ENCODE measurements around the gene RESP18. TPM values are rescaled to one million over a fixed set of nuclear protein-coding genes. Genes with fewer than 3 reads are reported as not detected.

Gene RESP18
- total and polyA plus RNA-seq, 5 donors: not detected

- peak; percentile 64 to 72 for ATAC-seq
These were observed 33.7 kb downstream of the RESP18 start for GRCh38 chr2:219298759-219299371.

DNA sequence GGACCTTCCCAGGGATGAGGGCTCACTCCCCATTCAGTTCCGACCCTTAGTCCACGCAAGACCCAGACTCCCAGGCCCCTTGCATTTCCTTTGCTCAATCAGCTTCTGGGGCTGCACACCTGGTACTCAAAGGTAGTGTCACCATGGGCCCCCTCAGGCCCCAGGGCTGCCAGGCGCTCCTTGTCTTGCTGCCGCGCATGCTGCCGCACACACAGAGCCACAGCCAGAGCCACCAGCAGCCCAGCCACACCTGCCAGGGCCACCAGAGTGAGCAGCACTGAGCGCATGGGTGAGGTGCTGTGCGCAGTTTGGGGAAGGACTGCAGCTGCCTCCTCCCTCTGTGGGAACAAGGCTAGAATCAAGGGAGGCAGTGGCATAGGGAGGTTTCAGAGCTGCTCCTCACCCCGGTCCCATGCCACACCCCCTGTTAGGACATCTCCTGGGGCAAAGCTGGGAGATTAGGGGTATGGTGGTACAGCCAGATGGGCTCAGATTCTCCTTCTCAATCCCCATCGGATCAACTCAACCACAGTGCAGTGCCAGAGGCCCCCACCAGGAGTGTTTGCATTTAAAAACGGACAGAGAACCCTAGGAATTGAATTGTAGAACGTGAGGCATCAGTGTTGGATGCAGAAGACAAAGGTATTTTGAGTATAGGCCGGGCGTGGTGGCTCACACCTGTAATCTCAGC is 34.6 kb downstream of the RESP18 start:
- intact Hi-C loops (cut with DNase I): loop anchor here in 3 of 4 donors (5.0 to 10.0 kb wide), 3 partner anchors 53 to 136 kb away; partner anchors contain the start of genes NHEJ1 (in 2 of the 3), GLB1L (in 1 of the 3) and STK16 (in 1 of the 3)
- WGBS: 80% methylated on average over 14 of the region's 14 CpGs
- Histone ChIP-seq H3K27me3 (ENCODE audit: control insufficient read depth, insufficient read depth) (no peaks in the 10 kb centered on the region), H3K4me1 (ENCODE audit: control insufficient read depth, insufficient read depth, low read length) (peaks cover 2% of the 10 kb centered on the region), H3K4me3 (ENCODE audit: low read length) (no peak overlapping the region), H3K9me3 (ENCODE audit: control insufficient read depth, low read length) (no peaks in the 10 kb centered on the region), H3K27ac (ENCODE audit: low read length) (no peak overlapping the region)
- ATAC-seq (no peak), DNase-seq (no peak)

More at GRCh38 chr2:219298759-219299371, 33.7 kb downstream of the RESP18 start:
- H3K4me1 ChIP-seq (ENCODE audit: control insufficient read depth, insufficient read depth, low read length): peaks cover 2% of the 10 kb centered on the region
- DNase-seq: peak; percentile 85 to 95 (median 95)
- H3K27ac ChIP-seq (ENCODE audit: low read length): no peak overlapping the region
- intact Hi-C loops (cut with DNase I): loop anchor here in 3 of 4 donors (5.0 to 10.0 kb wide), 3 partner anchors 54 to 137 kb away; partner anchors contain the start of genes NHEJ1 (in 2 of the 3), GLB1L (in 1 of the 3) and STK16 (in 1 of the 3)
- no peaks in the 10 kb centered on the region for H3K27me3 ChIP-seq (ENCODE audit: control insufficient read depth, insufficient read depth)
- 22% methylated on average over 15 of the region's 15 CpGs for WGBS
- no peaks in the 10 kb centered on the region for H3K9me3 ChIP-seq (ENCODE audit: control insufficient read depth, low read length)
- no peak overlapping the region for H3K4me3 ChIP-seq (ENCODE audit: low read length)

GRCh38 chr2:219296631-219297391 is 35.7 kb downstream of the RESP18 start:
- WGBS: 86% methylated on average over 25 of the region's 25 CpGs
- Histone ChIP-seq H3K4me1 (ENCODE audit: control insufficient read depth, insufficient read depth, low read length) (peaks cover 2% of the 10 kb centered on the region), H3K4me3 (ENCODE audit: low read length) (no peak overlapping the region), H3K27ac (ENCODE audit: low read length) (no peak overlapping the region), H3K9me3 (ENCODE audit: control insufficient read depth, low read length) (no peaks in the 10 kb centered on the region), H3K27me3 (ENCODE audit: control insufficient read depth, insufficient read depth) (no peaks in the 10 kb centered on the region)
- ATAC-seq (no peak), DNase-seq (peak in 1 of 3 donors; percentile 56)
- intact Hi-C loops (cut with DNase I): loop anchor here in 3 of 4 donors (5.0 to 10.0 kb wide), 3 partner anchors 52 to 135 kb away; partner anchors contain the start of genes NHEJ1 (in 2 of the 3), GLB1L (in 1 of the 3) and STK16 (in 1 of the 3)

DNA sequence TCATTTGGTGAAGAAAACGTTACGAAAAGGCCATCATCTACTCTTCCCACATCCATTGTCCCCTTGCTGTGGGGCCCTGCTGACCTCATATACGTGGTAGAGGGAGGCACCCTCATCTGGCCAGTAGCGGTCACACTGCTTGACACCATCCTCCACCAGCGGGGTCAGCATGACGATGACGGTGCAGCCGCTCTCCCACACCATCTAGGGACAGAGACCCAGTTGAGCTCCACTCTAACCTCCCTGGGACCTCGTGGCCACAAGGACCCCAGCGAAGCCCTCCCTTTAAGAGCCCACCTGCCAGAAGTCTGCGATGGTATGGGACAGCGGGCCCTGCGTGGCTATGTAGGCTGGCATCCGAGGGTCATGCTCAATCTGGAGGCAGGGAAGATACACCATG is 36.4 kb downstream of the RESP18 start:
- intact Hi-C loops (cut with DNase I): loop anchor here in 3 of 4 donors (5.0 to 10.0 kb wide), 3 partner anchors 51 to 134 kb away; partner anchors contain the start of genes NHEJ1 (in 2 of the 3), GLB1L (in 1 of the 3) and STK16 (in 1 of the 3)
- WGBS: 83% methylated on average over 14 of the region's 14 CpGs
- H3K27me3 ChIP-seq (ENCODE audit: control insufficient read depth, insufficient read depth): no peaks in the 10 kb centered on the region
- peaks cover 2% of the 10 kb centered on the region for H3K4me1 ChIP-seq (ENCODE audit: control insufficient read depth, insufficient read depth, low read length)
- no peak overlapping the region for H3K4me3 ChIP-seq (ENCODE audit: low read length)
- no peaks in the 10 kb centered on the region for H3K9me3 ChIP-seq (ENCODE audit: control insufficient read depth, low read length)
- DNase-seq: no peak
- no peak for ATAC-seq
- H3K27ac ChIP-seq (ENCODE audit: low read length): no peak overlapping the region

GRCh38 chr2:219294356-219295351 is 37.9 kb downstream of the RESP18 start:
- H3K27ac ChIP-seq (ENCODE audit: low read length): peak overlapping the region; percentile 26
- peaks cover 2% of the 10 kb centered on the region for H3K4me1 ChIP-seq (ENCODE audit: control insufficient read depth, insufficient read depth, low read length)
- no peaks in the 10 kb centered on the region for H3K9me3 ChIP-seq (ENCODE audit: control insufficient read depth, low read length)
- no peaks in the 10 kb centered on the region for H3K27me3 ChIP-seq (ENCODE audit: control insufficient read depth, insufficient read depth)
- peak overlapping the region; percentile 63 for H3K4me3 ChIP-seq (ENCODE audit: low read length)
- WGBS: 5% methylated on average over 67 of the region's 67 CpGs
- DNase-seq (peak; percentile 86 to 95 (median 95)), ATAC-seq (peak; percentile 89 to 90)
- intact Hi-C loops (cut with DNase I): loop anchor here (2.0 to 10.0 kb wide), 5 partner anchors 50 to 134 kb away; partner anchors contain the start of genes NHEJ1 (in 3 of the 4), GLB1L (in 1 of the 4) and STK16 (in 1 of the 4)

- ATAC-seq: no peak
- no peak overlapping the region for H3K4me3 ChIP-seq (ENCODE audit: low read length)
These were observed 38.8 kb downstream of the RESP18 start for GRCh38 chr2:219293736-219294231.

GRCh38 chr2:219292616-219293015 is 39.9 kb downstream of the RESP18 start:
- H3K4me3 ChIP-seq (ENCODE audit: low read length): no peak overlapping the region
- H3K27me3 ChIP-seq (ENCODE audit: control insufficient read depth, insufficient read depth): no peaks in the 10 kb centered on the region
- ATAC-seq (no peak), DNase-seq (peak in 1 of 3 donors; percentile 1)
- no peaks in the 10 kb centered on the region for H3K4me1 ChIP-seq (ENCODE audit: control insufficient read depth, insufficient read depth, low read length)
- H3K9me3 ChIP-seq (ENCODE audit: control insufficient read depth, low read length): no peaks in the 10 kb centered on the region
- intact Hi-C loops (cut with DNase I): loop anchor here in 3 of 4 donors (5.0 to 10.0 kb wide), 3 partner anchors 48 to 128 kb away; partner anchors contain the start of genes GLB1L (in 1 of the 3), NHEJ1 (in 1 of the 3) and STK16 (in 1 of the 3)
- no peak overlapping the region for H3K27ac ChIP-seq (ENCODE audit: low read length)
- WGBS: 90% methylated on average over 9 of the region's 9 CpGs

More at GRCh38 chr2:219293736-219294231, 38.8 kb downstream of the RESP18 start:
- 85% methylated on average over 5 of the region's 5 CpGs for WGBS
- H3K9me3 ChIP-seq (ENCODE audit: control insufficient read depth, low read length): no peaks in the 10 kb centered on the region
- DNase-seq: peak in 2 of 3 donors; percentile 11 to 39
- H3K4me1 ChIP-seq (ENCODE audit: control insufficient read depth, insufficient read depth, low read length): peaks cover under 1% of the 10 kb centered on the region
- H3K27ac ChIP-seq (ENCODE audit: low read length): no peak overlapping the region
- H3K27me3 ChIP-seq (ENCODE audit: control insufficient read depth, insufficient read depth): no peaks in the 10 kb centered on the region
- intact Hi-C loops (cut with DNase I): loop anchor here in 3 of 4 donors (2.0 to 10.0 kb wide), 4 partner anchors 49 to 133 kb away; partner anchors contain the start of genes NHEJ1 (in 2 of the 3), GLB1L (in 1 of the 3) and STK16 (in 1 of the 3)

DNA sequence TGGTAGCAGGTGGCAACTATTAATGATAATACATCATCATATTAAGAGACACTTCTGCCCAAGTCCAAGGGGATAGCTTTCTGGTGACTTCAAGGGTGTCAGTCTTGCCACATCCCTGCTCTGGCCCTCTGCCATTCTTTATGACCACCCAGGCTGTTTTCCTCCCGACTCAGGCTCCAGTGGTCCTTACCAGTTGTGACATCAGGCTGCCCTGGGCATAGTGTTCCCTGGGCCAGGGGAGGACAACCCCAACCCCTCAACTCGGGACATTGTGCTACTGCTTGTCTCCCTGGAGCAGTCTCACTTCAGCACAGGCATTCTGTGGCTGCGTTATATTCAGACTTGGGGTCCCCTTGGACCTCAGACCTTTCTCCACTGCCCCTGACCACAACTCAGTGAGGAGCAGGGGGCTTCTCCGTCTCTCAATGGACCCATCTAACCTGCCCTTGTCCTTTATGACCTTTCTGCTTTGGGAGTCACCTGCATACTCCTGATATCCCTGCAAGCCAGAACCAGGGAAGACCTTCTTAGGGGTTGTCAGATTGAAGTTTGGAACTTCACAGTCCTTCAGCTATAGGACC is 40.5 kb downstream of the RESP18 start:
- Histone ChIP-seq H3K4me1 (ENCODE audit: control insufficient read depth, insufficient read depth, low read length) (no peaks in the 10 kb centered on the region), H3K27me3 (ENCODE audit: control insufficient read depth, insufficient read depth) (no peaks in the 10 kb centered on the region), H3K4me3 (ENCODE audit: low read length) (no peak overlapping the region), H3K27ac (ENCODE audit: low read length) (no peak overlapping the region), H3K9me3 (ENCODE audit: control insufficient read depth, low read length) (no peaks in the 10 kb centered on the region)
- ATAC-seq: no peak
- DNase-seq: peak in 1 of 3 donors; percentile 13
- WGBS: 70% methylated on average over 4 of the region's 4 CpGs
- intact Hi-C loops (cut with DNase I): loop anchor here in 3 of 4 donors (5.0 to 10.0 kb wide), 3 partner anchors 47 to 127 kb away; partner anchors contain the start of genes GLB1L (in 1 of the 3), NHEJ1 (in 1 of the 3) and STK16 (in 1 of the 3)

DNA sequence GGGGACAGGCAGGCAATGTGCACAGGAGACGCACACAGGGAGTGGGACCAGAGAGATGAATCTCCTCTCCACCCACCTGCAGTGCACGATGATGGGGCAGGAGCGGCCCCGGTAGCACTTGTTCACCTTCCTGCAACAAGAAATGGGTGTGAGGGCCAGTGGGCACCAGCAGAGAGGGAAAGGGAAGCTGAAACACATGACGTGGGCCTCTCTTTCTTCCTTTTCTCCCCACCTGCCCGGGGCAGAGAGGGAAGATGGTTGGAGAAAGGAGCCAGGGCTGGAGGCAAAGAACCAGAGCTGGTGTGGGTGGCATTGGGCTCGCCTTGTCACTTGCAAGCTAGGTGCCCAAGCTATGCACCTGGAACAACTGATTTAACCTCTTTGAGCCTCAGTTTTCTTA is 41.1 kb downstream of the RESP18 start:
- H3K27ac ChIP-seq (ENCODE audit: low read length): no peak overlapping the region
- DNase-seq: no peak
- H3K9me3 ChIP-seq (ENCODE audit: control insufficient read depth, low read length): no peaks in the 10 kb centered on the region
- no peak for ATAC-seq
- intact Hi-C loops (cut with DNase I): loop anchor here in 3 of 4 donors (5.0 to 10.0 kb wide), 3 partner anchors 47 to 127 kb away; partner anchors contain the start of genes GLB1L (in 1 of the 3), NHEJ1 (in 1 of the 3) and STK16 (in 1 of the 3)
- no peaks in the 10 kb centered on the region for H3K27me3 ChIP-seq (ENCODE audit: control insufficient read depth, insufficient read depth)
- no peaks in the 10 kb centered on the region for H3K4me1 ChIP-seq (ENCODE audit: control insufficient read depth, insufficient read depth, low read length)
- H3K4me3 ChIP-seq (ENCODE audit: low read length): no peak overlapping the region
- 77% methylated on average over 7 of the region's 7 CpGs for WGBS

Data from right cardiac atrium (tissue), 5 donors.